ENCODE results near the gene LNPEP.

Gene LNPEP

DNA sequence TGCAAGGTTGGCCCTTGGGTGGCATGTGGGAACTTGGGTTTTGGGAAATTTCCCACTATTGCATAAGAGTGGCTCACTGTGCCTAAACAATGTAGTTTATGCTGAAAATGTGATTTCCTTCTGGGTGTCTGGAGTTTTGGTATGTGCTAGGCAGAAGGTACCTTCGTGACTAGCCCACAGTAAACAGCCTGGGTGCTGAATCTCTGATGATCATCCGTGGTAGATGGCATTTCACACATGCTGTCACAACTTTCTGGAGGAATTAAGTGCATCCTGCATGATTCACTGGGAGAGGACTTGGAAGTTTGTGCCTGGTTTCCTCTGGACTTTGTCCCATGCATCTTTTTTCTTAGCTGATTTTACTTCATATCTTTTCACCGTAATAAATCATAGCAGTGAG is 64.5 kb downstream of the LNPEP start:
- DNase-seq (ENCODE audit: low read depth), result no peak

DNA sequence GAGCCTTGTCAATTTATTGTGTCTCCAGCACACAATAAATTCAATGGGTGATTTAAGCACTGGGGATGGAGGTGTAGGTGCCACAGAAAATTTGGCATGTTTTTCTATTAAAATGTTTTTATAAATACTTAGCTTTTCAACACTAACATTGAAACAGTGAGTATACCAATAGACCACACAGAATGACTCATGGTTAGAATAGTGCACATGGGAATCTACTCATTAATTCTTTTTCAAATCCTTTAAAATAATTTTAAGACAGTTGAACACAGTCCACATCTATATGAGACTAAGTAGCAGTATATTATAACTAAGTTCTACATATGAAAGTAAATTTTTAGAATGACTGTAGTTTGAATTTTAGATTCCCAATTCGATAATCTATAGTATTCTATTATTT is 67.1 kb downstream of the LNPEP start:
- DNase-seq (ENCODE audit: low read depth), result no peak

GRCh38 chr5:97004423-97005060 is 68.7 kb downstream of the LNPEP start:
- no peak for DNase-seq (ENCODE audit: low read depth)

DNA sequence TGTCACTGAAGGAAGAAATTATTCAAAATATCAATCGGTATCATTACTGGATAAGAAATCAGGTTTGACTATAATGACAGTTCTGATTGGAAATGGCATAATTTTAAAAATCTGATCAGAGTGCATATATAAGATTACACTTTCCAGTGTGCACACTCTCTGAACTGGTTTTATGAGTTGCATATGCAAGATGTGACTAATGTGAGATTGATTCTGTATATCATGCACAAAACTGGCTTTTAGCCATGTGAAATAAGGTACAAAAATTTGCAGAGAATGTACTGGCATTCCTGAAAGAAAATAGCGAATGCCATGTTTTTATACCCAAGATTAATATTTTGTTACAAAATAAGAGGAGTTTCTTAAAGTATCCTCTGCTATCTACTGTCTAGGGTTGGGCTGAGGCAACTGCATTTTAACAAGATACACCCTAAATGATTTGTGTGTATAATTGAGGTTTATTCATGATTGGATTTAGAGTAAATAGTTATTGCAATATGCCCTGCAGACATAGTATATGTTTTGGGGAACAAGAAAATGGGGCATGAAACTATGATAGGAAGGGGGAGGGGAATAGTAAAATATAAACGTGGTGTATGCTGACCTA is 70.7 kb downstream of the LNPEP start:
- DNase-seq (ENCODE audit: low read depth), result no peak

GRCh38 chr5:97009212-97009898 is 73.5 kb downstream of the LNPEP start:
- DNase-seq (ENCODE audit: low read depth), result no peak

- DNase-seq (ENCODE audit: low read depth), result no peak
Measured at GRCh38 chr5:97009921-97010320, 74.0 kb downstream of the LNPEP start.

DNA sequence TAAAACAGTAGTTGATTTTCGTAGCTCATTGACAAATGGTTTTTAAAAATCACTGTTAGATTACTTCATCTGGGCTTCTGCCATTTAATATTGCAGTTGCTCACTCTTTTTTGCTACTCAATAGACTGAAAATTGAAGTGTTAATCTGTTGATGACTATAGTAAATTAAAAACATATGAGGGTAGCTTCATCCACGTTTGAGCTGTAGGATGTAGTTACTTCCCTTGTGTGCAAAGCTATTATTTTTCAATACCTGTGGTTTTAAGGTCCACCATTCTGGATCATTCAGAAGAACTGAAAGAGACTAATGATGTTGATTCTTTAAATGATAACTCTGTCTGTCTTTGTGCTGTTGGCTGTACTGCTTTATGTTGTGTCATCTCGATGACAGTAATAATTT is 74.7 kb downstream of the LNPEP start:
- DNase-seq (ENCODE audit: low read depth), result no peak

- no peak for DNase-seq (ENCODE audit: low read depth)
Measured at GRCh38 chr5:97011567-97011966, 75.7 kb downstream of the LNPEP start.

DNA sequence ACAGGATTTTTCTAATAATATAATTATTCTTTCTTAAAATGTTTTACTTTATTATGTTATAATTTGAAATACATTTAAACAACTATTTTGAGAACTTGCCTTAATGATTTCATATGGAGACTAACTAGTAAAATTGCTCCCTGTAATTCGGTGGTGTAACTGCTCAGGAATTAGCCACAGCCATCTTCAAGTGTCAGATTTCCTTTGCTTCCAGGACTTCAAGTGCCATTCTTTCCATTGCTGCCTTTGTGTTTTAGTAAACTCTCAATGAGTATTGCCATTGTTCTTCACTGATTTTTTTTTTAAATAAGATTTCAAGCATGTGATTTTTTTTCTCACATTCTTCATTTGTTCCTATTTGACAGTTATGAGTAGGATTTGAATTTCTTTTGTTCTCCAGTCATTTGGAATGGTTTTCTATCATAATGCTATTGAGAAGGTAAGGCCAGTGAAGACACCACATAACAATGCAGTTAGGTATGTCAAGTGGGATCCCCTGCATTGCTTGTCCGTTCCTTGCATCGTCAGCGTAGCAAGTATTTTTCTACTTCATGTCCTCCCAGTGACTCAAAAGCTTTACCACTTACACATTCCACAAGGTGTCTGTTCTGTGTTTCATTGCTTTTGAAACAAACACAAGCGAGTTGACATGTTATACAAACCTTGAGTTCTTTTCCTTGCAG is 83.7 kb downstream of the LNPEP start:
- DNase-seq (ENCODE audit: low read depth), result no peak

DNA sequence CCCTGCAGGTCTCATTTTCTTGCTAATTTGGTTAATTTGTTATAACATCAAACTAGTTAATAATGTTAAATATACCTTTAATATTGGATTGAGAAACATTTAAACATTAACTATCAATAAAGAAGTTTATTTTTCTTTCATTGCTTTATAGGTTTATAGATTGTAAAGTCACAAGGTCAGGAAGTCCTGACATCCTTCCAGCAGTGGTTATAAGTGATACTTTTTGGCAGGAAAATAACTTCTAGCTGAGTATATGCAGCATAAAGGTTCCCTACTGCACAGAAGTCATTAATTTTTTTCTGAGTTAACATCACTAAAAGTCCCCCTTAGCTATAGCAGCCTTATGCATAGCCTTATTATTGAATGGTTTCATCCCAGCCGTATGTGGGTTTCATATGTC is 85.5 kb downstream of the LNPEP start:
- DNase-seq (ENCODE audit: low read depth), result no peak

- DNase-seq (ENCODE audit: low read depth), result no peak
Measured at GRCh38 chr5:97022898-97023297, 87.0 kb downstream of the LNPEP start.

DNA sequence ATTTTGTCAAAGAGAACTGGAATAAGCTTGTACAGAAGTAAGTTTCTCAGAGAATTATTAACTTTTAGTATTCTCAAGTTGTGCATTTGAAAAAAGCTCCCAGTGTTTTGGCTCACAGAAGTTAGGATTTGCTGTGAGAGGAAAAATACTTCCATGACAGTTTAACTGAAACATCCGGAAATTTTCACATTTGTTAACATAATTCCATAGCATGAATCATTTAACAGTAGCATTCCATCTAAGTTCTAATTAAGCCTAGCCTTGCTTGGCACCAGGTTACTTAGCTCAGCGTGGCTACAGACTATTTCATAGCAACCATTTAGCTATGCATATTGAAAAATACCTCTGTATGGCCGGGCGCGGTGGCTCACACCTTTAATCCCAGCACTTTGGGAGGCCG is 90.8 kb downstream of the LNPEP start:
- DNase-seq (ENCODE audit: low read depth), result no peak

DNA sequence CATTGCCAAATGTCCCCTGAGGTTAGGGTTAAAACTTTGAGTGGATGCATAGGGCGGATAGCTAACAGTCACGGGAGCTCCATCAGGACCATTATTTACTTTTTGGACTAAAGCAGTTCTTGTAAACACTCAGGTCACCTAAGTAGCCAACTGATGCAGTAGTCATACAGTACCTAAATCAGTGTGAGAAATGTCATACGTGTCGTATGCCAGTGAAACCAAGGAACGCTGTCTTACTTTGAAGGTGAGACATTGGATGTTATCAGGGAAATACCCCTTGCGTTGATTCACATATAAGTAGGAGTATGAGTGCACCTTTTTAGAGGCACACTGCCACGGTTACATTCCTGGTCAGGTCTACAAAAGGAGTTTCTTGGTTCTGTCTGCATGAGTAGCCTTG is 101.9 kb downstream of the LNPEP start:
- no peak for DNase-seq (ENCODE audit: low read depth)

DNA sequence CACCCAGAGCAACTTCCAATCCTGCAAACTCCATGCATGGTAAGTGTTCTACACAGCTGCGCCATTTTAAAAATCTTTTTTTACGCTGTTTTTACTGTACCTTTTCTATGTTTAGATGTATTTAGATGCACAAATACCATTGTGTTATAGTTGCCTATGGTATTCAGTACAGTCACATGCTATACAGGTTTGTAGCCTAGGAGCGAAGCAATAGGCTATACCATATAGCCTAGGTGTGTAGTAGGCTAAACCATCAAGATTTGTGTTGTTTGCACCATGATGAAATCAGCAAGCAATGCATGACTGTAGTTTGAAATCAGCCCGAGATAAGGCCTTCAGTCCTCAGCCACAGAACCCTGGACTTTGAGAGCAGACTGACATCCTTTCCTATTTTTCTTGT is 105.4 kb downstream of the LNPEP start:
- no peak for DNase-seq (ENCODE audit: low read depth)

DNA sequence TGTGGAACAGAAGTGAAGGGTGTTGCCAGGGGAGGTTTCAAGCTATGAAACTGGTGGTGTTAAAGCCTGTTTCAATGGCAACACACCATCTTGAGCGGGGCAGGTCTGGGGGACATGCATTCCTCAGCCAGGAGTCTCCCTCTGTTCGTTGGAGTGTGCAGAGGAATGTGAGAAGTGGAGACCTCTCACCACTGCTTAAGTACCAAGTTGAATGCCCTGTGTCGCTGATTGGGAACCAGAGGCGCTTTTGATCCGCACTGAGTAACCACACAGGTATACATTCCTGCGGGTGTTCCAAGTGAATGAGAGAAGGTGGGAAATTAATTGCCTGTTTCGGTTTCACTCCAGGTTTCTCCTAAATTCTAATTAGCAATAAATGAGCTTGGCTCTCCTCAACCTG is 107.1 kb downstream of the LNPEP start:
- DNase-seq (ENCODE audit: low read depth), result no peak

- DNase-seq (ENCODE audit: low read depth), result no peak
Measured at GRCh38 chr5:97043511-97043910, 107.6 kb downstream of the LNPEP start.

DNA sequence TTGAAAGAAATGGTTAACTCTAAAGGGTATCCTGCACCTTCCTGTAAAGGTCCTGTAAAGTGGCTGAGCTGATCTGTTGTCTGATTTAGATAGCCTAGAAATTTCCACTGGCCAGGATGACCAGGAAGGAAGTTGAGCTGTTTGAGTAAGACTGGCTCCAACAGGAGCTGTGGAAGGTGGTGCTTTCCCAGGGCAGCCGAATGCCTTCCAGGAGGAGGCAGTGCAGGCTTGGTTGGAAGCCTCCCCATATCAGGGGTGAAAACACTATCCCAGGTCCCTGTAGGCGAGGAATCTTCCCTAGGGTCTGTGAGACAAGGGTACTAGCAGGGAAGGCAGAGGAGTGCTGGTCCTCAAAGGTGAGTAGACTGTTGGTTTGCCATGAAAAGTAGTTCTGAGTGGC is 108.2 kb downstream of the LNPEP start:
- no peak for DNase-seq (ENCODE audit: low read depth)

DNA sequence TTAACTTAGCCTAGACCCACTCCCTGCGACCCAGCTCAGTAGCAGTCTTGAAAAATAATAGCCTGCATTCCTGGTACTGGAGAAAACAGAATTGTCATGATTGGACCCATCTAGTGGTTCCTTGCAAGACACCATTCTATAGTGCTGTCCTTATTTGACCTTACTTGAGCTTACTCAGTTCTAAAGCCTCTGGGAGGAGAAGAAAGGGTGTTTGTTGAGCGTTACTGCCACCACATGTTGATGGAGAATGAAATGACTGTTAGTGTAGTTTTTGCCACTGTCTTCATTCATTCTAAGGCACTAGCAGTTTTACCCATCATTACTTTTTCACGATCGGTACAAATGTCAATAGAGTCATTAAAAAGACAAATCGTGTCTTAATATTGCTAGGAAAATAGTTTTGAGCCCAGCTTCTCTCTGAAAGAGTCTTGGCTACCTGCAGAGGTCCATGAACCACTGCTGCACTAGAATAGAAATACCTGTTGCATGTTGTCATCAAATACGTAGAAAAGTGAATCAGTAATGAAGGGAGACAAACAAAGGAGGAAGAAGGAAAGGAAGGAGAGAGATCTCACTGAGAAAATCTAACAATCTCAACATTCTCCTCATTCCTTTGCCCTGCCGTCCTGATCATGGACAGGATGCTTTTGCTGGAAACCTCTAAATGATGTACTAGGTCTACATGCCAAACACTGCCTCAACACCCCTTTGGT is 110.5 kb downstream of the LNPEP start:
- DNase-seq (ENCODE audit: low read depth), result no peak

- DNase-seq (ENCODE audit: low read depth), result no peak
Measured at GRCh38 chr5:97047076-97047475, 111.2 kb downstream of the LNPEP start.

GRCh38 chr5:97049175-97049574 is 113.3 kb downstream of the LNPEP start:
- DNase-seq (ENCODE audit: low read depth), result no peak

GRCh38 chr5:97056263-97056662 is 120.4 kb downstream of the LNPEP start:
- no peak for DNase-seq (ENCODE audit: low read depth)

- no peak for DNase-seq (ENCODE audit: low read depth)
Measured at GRCh38 chr5:97062046-97062445, 126.2 kb downstream of the LNPEP start.

DNA sequence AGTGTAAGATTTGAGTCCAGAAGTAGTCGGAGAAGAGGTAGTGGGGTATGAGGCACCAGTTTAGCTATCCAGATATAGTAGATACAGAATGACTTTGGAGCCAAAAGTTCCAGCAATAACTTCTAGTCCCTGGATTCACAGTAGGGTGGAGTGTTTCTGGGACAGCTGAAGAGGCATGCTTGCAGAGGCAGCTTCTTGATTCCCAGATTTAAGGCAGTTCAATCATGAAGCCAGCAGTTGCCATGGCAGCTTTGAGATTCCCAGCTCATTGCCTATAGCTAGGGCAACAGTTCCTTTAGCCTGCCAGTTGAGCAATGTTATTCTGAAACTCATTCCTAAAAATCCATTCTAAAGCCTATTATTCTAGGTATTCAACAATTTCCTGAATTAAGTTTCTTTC is 127.4 kb downstream of the LNPEP start:
- DNase-seq (ENCODE audit: low read depth), result no peak

Data from stimulated activated CD8-positive, alpha-beta memory T cell treated with anti-CD3 and anti-CD28 coated beads, Interleukin-12 subunit alpha, Interleukin-12 subunit beta, amount 100 ng/mL, for 1 hour (primary cell).